ENCODE data around the gene SIGLEC1. TPM values are rescaled to one million over a fixed set of nuclear protein-coding genes. Genes with fewer than 3 reads are reported as not detected.

The SIGLEC1 gene
- total RNA-seq, 1 donor from 2014 or later, result 2.1 TPM

GRCh38 chr20:3694864-3695263, 17.5 kb downstream of the SIGLEC1 start:
- Histone ChIP-seq H3K4me1 (ENCODE audit: control insufficient read depth in 3 of 3, insufficient read depth in 3 of 3, low read length in 3 of 3) (peaks cover 0 to 3% (median 2%) of the 10 kb centered on the region in 3 donors), H3K9me3 (ENCODE audit: control insufficient read depth in 3 of 3, low read length in 3 of 3) (peaks cover 0 to 4% (median 0%) of the 10 kb centered on the region in 3 donors), H3K9ac (ENCODE audit: low read depth in 1 of 3, low read length in 3 of 3) (no peak overlapping the region), H3K36me3 (ENCODE audit: control insufficient read depth in 3 of 3, insufficient read depth in 3 of 3, low read length in 3 of 3) (peaks cover 0 to 4% (median 0%) of the 10 kb centered on the region in 3 donors), H3K4me3 (ENCODE audit: low read length in 3 of 3) (no peak overlapping the region), H3K27ac (ENCODE audit: low read depth, low read length) (no peak overlapping the region), H3K27me3 (ENCODE audit: control insufficient read depth in 3 of 3, insufficient read depth in 3 of 3, low read length in 3 of 3) (peaks cover 0 to 5% (median 5%) of the 10 kb centered on the region in 3 donors)

- H3K9ac ChIP-seq (ENCODE audit: low read depth in 1 of 3, low read length in 3 of 3), result no peak overlapping the region
- peaks cover 0 to 4% (median 0%) of the 10 kb centered on the region in 3 donors for H3K9me3 ChIP-seq (ENCODE audit: control insufficient read depth in 3 of 3, low read length in 3 of 3)
- no peak overlapping the region for H3K27ac ChIP-seq (ENCODE audit: low read depth, low read length)
- peaks cover 0 to 4% (median 0%) of the 10 kb centered on the region in 3 donors for H3K36me3 ChIP-seq (ENCODE audit: control insufficient read depth in 3 of 3, insufficient read depth in 3 of 3, low read length in 3 of 3)
- H3K27me3 ChIP-seq (ENCODE audit: control insufficient read depth in 3 of 3, insufficient read depth in 3 of 3, low read length in 3 of 3), result peaks cover 0 to 5% (median 5%) of the 10 kb centered on the region in 3 donors
- H3K4me1 ChIP-seq (ENCODE audit: control insufficient read depth in 3 of 3, insufficient read depth in 3 of 3, low read length in 3 of 3), result no peaks in the 10 kb centered on the region
- no peak overlapping the region for H3K4me3 ChIP-seq (ENCODE audit: low read length in 3 of 3)
Observed at GRCh38 chr20:3693376-3693775, 19.0 kb downstream of the SIGLEC1 start.

GRCh38 chr20:3692706-3693294, 19.6 kb downstream of the SIGLEC1 start:
- Histone ChIP-seq H3K9me3 (ENCODE audit: control insufficient read depth in 3 of 3, low read length in 3 of 3) (peaks cover 0 to 4% (median 0%) of the 10 kb centered on the region in 3 donors), H3K27ac (ENCODE audit: low read depth, low read length) (no peak overlapping the region), H3K4me1 (ENCODE audit: control insufficient read depth in 3 of 3, insufficient read depth in 3 of 3, low read length in 3 of 3) (peaks cover 0 to under 1% (median 0%) of the 10 kb centered on the region in 3 donors), H3K4me3 (ENCODE audit: low read length in 3 of 3) (no peak overlapping the region), H3K36me3 (ENCODE audit: control insufficient read depth in 3 of 3, insufficient read depth in 3 of 3, low read length in 3 of 3) (peaks cover 0 to 4% (median 0%) of the 10 kb centered on the region in 3 donors), H3K27me3 (ENCODE audit: control insufficient read depth in 3 of 3, insufficient read depth in 3 of 3, low read length in 3 of 3) (peaks cover 0 to 4% (median 1%) of the 10 kb centered on the region in 3 donors), H3K9ac (ENCODE audit: low read depth in 1 of 3, low read length in 3 of 3) (no peak overlapping the region)

GRCh38 chr20:3691897-3692296, 20.5 kb downstream of the SIGLEC1 start:
- Histone ChIP-seq H3K4me3 (ENCODE audit: low read length in 3 of 3) (no peak overlapping the region), H3K27me3 (ENCODE audit: control insufficient read depth in 3 of 3, insufficient read depth in 3 of 3, low read length in 3 of 3) (no peaks in the 10 kb centered on the region), H3K9ac (ENCODE audit: low read depth in 1 of 3, low read length in 3 of 3) (no peak overlapping the region), H3K4me1 (ENCODE audit: control insufficient read depth in 3 of 3, insufficient read depth in 3 of 3, low read length in 3 of 3) (peaks cover 6 to 10% (median 7%) of the 10 kb centered on the region in 3 donors), H3K36me3 (ENCODE audit: control insufficient read depth in 3 of 3, insufficient read depth in 3 of 3, low read length in 3 of 3) (peaks cover 0 to 4% (median 0%) of the 10 kb centered on the region in 3 donors), H3K9me3 (ENCODE audit: control insufficient read depth in 3 of 3, low read length in 3 of 3) (peaks cover 0 to 4% (median 0%) of the 10 kb centered on the region in 3 donors), H3K27ac (ENCODE audit: low read depth, low read length) (no peak overlapping the region)

- peaks cover 0 to 1% (median 0%) of the 10 kb centered on the region in 3 donors for H3K9me3 ChIP-seq (ENCODE audit: control insufficient read depth in 3 of 3, low read length in 3 of 3)
- H3K27ac ChIP-seq (ENCODE audit: low read depth, low read length), result no peak overlapping the region
- H3K9ac ChIP-seq (ENCODE audit: low read depth in 1 of 3, low read length in 3 of 3), result no peak overlapping the region
- peaks cover 11 to 15% (median 12%) of the 10 kb centered on the region in 3 donors for H3K4me1 ChIP-seq (ENCODE audit: control insufficient read depth in 3 of 3, insufficient read depth in 3 of 3, low read length in 3 of 3)
- H3K4me3 ChIP-seq (ENCODE audit: low read length in 3 of 3), result no peak overlapping the region
- H3K27me3 ChIP-seq (ENCODE audit: control insufficient read depth in 3 of 3, insufficient read depth in 3 of 3, low read length in 3 of 3), result no peaks in the 10 kb centered on the region
- peaks cover 0 to 4% (median 0%) of the 10 kb centered on the region in 3 donors for H3K36me3 ChIP-seq (ENCODE audit: control insufficient read depth in 3 of 3, insufficient read depth in 3 of 3, low read length in 3 of 3)
Observed at GRCh38 chr20:3691306-3691705, 21.1 kb downstream of the SIGLEC1 start.

GRCh38 chr20:3690413-3690812, 22.0 kb downstream of the SIGLEC1 start:
- Histone ChIP-seq H3K4me3 (ENCODE audit: low read length in 3 of 3) (no peak overlapping the region), H3K36me3 (ENCODE audit: control insufficient read depth in 3 of 3, insufficient read depth in 3 of 3, low read length in 3 of 3) (peaks cover 0 to 4% (median 0%) of the 10 kb centered on the region in 3 donors), H3K27ac (ENCODE audit: low read depth, low read length) (no peak overlapping the region), H3K9me3 (ENCODE audit: control insufficient read depth in 3 of 3, low read length in 3 of 3) (no peaks in the 10 kb centered on the region), H3K4me1 (ENCODE audit: control insufficient read depth in 3 of 3, insufficient read depth in 3 of 3, low read length in 3 of 3) (peaks cover 11 to 16% (median 13%) of the 10 kb centered on the region in 3 donors), H3K27me3 (ENCODE audit: control insufficient read depth in 3 of 3, insufficient read depth in 3 of 3, low read length in 3 of 3) (no peaks in the 10 kb centered on the region), H3K9ac (ENCODE audit: low read depth in 1 of 3, low read length in 3 of 3) (no peak overlapping the region)

- Histone ChIP-seq H3K4me3 (ENCODE audit: low read length in 3 of 3) (no peak overlapping the region), H3K9me3 (ENCODE audit: control insufficient read depth in 3 of 3, low read length in 3 of 3) (no peaks in the 10 kb centered on the region), H3K36me3 (ENCODE audit: control insufficient read depth in 3 of 3, insufficient read depth in 3 of 3, low read length in 3 of 3) (peaks cover 0 to under 1% (median 0%) of the 10 kb centered on the region in 3 donors), H3K27me3 (ENCODE audit: control insufficient read depth in 3 of 3, insufficient read depth in 3 of 3, low read length in 3 of 3) (no peaks in the 10 kb centered on the region), H3K9ac (ENCODE audit: low read depth in 1 of 3, low read length in 3 of 3) (no peak overlapping the region), H3K27ac (ENCODE audit: low read depth, low read length) (no peak overlapping the region), H3K4me1 (ENCODE audit: control insufficient read depth in 3 of 3, insufficient read depth in 3 of 3, low read length in 3 of 3) (peaks cover 11 to 16% (median 13%) of the 10 kb centered on the region in 3 donors)
Observed at GRCh38 chr20:3689978-3690377, 22.4 kb downstream of the SIGLEC1 start.

- Histone ChIP-seq H3K9me3 (ENCODE audit: control insufficient read depth in 3 of 3, low read length in 3 of 3) (no peaks in the 10 kb centered on the region), H3K4me1 (ENCODE audit: control insufficient read depth in 3 of 3, insufficient read depth in 3 of 3, low read length in 3 of 3) (peaks cover 11 to 16% (median 13%) of the 10 kb centered on the region in 3 donors), H3K4me3 (ENCODE audit: low read length in 3 of 3) (no peak overlapping the region), H3K36me3 (ENCODE audit: control insufficient read depth in 3 of 3, insufficient read depth in 3 of 3, low read length in 3 of 3) (no peaks in the 10 kb centered on the region), H3K27ac (ENCODE audit: low read depth, low read length) (peak overlapping the region; percentile 11), H3K27me3 (ENCODE audit: control insufficient read depth in 3 of 3, insufficient read depth in 3 of 3, low read length in 3 of 3) (no peaks in the 10 kb centered on the region), H3K9ac (ENCODE audit: low read depth in 1 of 3, low read length in 3 of 3) (no peak overlapping the region)
Observed at GRCh38 chr20:3687655-3688054, 24.7 kb downstream of the SIGLEC1 start.

GRCh38 chr20:3686867-3687321, 25.5 kb downstream of the SIGLEC1 start:
- H3K27ac ChIP-seq (ENCODE audit: low read depth, low read length), result peak overlapping the region; percentile 11
- H3K4me3 ChIP-seq (ENCODE audit: low read length in 3 of 3), result peak overlapping the region in 1 of 3 donors; percentile 54
- peaks cover 4 to 5% (median 5%) of the 10 kb centered on the region in 3 donors for H3K27me3 ChIP-seq (ENCODE audit: control insufficient read depth in 3 of 3, insufficient read depth in 3 of 3, low read length in 3 of 3)
- H3K4me1 ChIP-seq (ENCODE audit: control insufficient read depth in 3 of 3, insufficient read depth in 3 of 3, low read length in 3 of 3), result peaks cover 11 to 20% (median 13%) of the 10 kb centered on the region in 3 donors
- H3K9me3 ChIP-seq (ENCODE audit: control insufficient read depth in 3 of 3, low read length in 3 of 3), result no peaks in the 10 kb centered on the region
- no peaks in the 10 kb centered on the region for H3K36me3 ChIP-seq (ENCODE audit: control insufficient read depth in 3 of 3, insufficient read depth in 3 of 3, low read length in 3 of 3)
- H3K9ac ChIP-seq (ENCODE audit: low read depth in 1 of 3, low read length in 3 of 3), result no peak overlapping the region

GRCh38 chr20:3686421-3686820, 26.0 kb downstream of the SIGLEC1 start:
- no peak overlapping the region for H3K9ac ChIP-seq (ENCODE audit: low read depth in 1 of 3, low read length in 3 of 3)
- no peaks in the 10 kb centered on the region for H3K9me3 ChIP-seq (ENCODE audit: control insufficient read depth in 3 of 3, low read length in 3 of 3)
- peaks cover 5 to 8% (median 5%) of the 10 kb centered on the region in 3 donors for H3K27me3 ChIP-seq (ENCODE audit: control insufficient read depth in 3 of 3, insufficient read depth in 3 of 3, low read length in 3 of 3)
- H3K4me3 ChIP-seq (ENCODE audit: low read length in 3 of 3), result peak overlapping the region in 1 of 3 donors; percentile 42
- no peak overlapping the region for H3K27ac ChIP-seq (ENCODE audit: low read depth, low read length)
- H3K36me3 ChIP-seq (ENCODE audit: control insufficient read depth in 3 of 3, insufficient read depth in 3 of 3, low read length in 3 of 3), result no peaks in the 10 kb centered on the region
- H3K4me1 ChIP-seq (ENCODE audit: control insufficient read depth in 3 of 3, insufficient read depth in 3 of 3, low read length in 3 of 3), result peaks cover 11 to 23% (median 17%) of the 10 kb centered on the region in 3 donors
